Naive thymus-derived CD4-positive, alpha-beta T cell (primary cell): Measurements from ENCODE around the gene PARD6B. TPM values are rescaled to one million over a fixed set of nuclear protein-coding genes. Genes with fewer than 3 reads are reported as not detected.

Experiments used
- ATAC-seq: fragments of 150-1000 bp; cut with Tn5 transposase; 2 replicates; pipeline ENCODE4 v1.10.0; 2021; ENCODE audit warnings: mild to moderate bottlenecking, moderate library complexity
- CTCF ChIA-PET: fragments of 350-600 bp; sonication (Branson Sonifier 250); formaldehyde crosslinking; loops from one replicate; lab custom pipeline; 2021; ENCODE audit warnings: antibody characterized with exemption; lab: Charles Lee
- POLR2A ChIA-PET: fragments of 350-600 bp; sonication (Branson Sonifier 250); formaldehyde crosslinking; loops from one replicate; lab custom pipeline; 2021; ENCODE audit warnings: antibody characterized with exemption, inconsistent platforms; lab: Charles Lee
- DNase-seq, 9 donors: peaks; one replicate each; pipeline versions ENCODE4 v3.0.0 to v3.0.0-alpha.2; 2020 to 2022; ENCODE audit warnings: mixed read lengths in 1 of 9
- H3K27ac ChIP-seq: one replicate; pipeline ENCODE4 v1.7.0; 2013; ENCODE audit warnings: mild to moderate bottlenecking, low read depth, low read length, moderate library complexity
- H3K27me3 ChIP-seq, 2 donors: one replicate each; pipeline ENCODE4 v1.7.0; 2013; ENCODE audit warnings: low read length in 2 of 2, mild to moderate bottlenecking in 2 of 2, moderate library complexity in 2 of 2; ENCODE audit not compliant: control insufficient read depth in 2 of 2, insufficient read depth in 2 of 2
- H3K36me3 ChIP-seq, 3 experiments: 1 replicate in 2 of 3; 2 replicates in 1 of 3; pipeline ENCODE4 v1.7.0; 2013; ENCODE audit warnings: low read length in 3 of 3, mild to moderate bottlenecking in 3 of 3, moderate library complexity in 1 of 3; ENCODE audit not compliant: insufficient read depth in 3 of 3, control insufficient read depth in 2 of 3
- H3K4me1 ChIP-seq, 2 donors: one replicate each; pipeline ENCODE4 v1.7.0; 2013; ENCODE audit warnings: low read length in 2 of 2, mild to moderate bottlenecking in 2 of 2, moderate library complexity in 1 of 2; ENCODE audit not compliant: control insufficient read depth in 2 of 2, insufficient read depth in 2 of 2
- H3K4me3 ChIP-seq: 2 replicates; pipeline ENCODE4 v1.7.0; 2013; ENCODE audit warnings: mild to moderate bottlenecking, low read length
- H3K9me3 ChIP-seq, 3 experiments: 1 replicate in 2 of 3; 2 replicates in 1 of 3; pipeline ENCODE4 v1.7.0; 2013; ENCODE audit warnings: low read length in 3 of 3; ENCODE audit not compliant: control insufficient read depth in 2 of 3
- H3K27ac Mint-ChIP-seq, 9 donors: one replicate each; pipeline ENCODE4 v1.8.0; 2020 to 2022; ENCODE audit warnings: mixed read lengths in 9 of 9, mild to moderate bottlenecking in 8 of 9, moderate library complexity in 5 of 9, inconsistent platforms in 2 of 9
- H3K27me3 Mint-ChIP-seq, 5 donors: one replicate each; pipeline ENCODE4 v1.8.0; 2021 to 2022; ENCODE audit warnings: mixed read lengths in 5 of 5, mild to moderate bottlenecking in 1 of 5
- H3K36me3 Mint-ChIP-seq, 5 donors: one replicate each; pipeline ENCODE4 v1.8.0; 2020 to 2022; ENCODE audit warnings: mixed read lengths in 5 of 5, mild to moderate bottlenecking in 3 of 5, inconsistent platforms in 1 of 5
- H3K4me1 Mint-ChIP-seq, 7 donors: one replicate each; pipeline ENCODE4 v1.8.0; 2020 to 2022; ENCODE audit warnings: mixed read lengths in 7 of 7, mild to moderate bottlenecking in 3 of 7, inconsistent platforms in 1 of 7
- H3K4me3 Mint-ChIP-seq, 10 donors: one replicate each; pipeline ENCODE4 v1.8.0; 2020 to 2022; ENCODE audit warnings: mild to moderate bottlenecking in 10 of 10, mixed read lengths in 10 of 10, moderate library complexity in 6 of 10, inconsistent platforms in 2 of 10
- H3K9me3 Mint-ChIP-seq, 11 donors: one replicate each; pipeline ENCODE4 v1.8.0; 2020 to 2022; ENCODE audit warnings: mixed read lengths in 11 of 11, mild to moderate bottlenecking in 4 of 11, inconsistent platforms in 1 of 11, moderate library complexity in 1 of 11
- intact Hi-C, 2 donors: fragments of 100-400 bp; cut with micrococcal nuclease; formaldehyde crosslinking; loops; one replicate each; pipeline ENCODE4 v1.15.1; 2023
- polyA plus RNA-seq, 2 donors: library from polyadenylated mRNA; unstranded; fragments of 300-500 nt; fragmentation: Illumina TruSeq; gene quantifications; one replicate each; pipeline ENCODE4 v1.2.3, GENCODE V29; 2021
- total RNA-seq, 6 experiments: library from RNA in 5 of 6; stranded (reverse) in 5 of 6; gene quantifications; 1 replicate in 5 of 6; 2 replicates in 1 of 6; pipeline ENCODE4 v1.2.3 and lab custom pipeline; 2021 to 2026

Gene PARD6B
- total and polyA plus RNA-seq, 7 experiments from 2014 or later = 0.60 to 10.8 (median 5.5) TPM

DNA sequence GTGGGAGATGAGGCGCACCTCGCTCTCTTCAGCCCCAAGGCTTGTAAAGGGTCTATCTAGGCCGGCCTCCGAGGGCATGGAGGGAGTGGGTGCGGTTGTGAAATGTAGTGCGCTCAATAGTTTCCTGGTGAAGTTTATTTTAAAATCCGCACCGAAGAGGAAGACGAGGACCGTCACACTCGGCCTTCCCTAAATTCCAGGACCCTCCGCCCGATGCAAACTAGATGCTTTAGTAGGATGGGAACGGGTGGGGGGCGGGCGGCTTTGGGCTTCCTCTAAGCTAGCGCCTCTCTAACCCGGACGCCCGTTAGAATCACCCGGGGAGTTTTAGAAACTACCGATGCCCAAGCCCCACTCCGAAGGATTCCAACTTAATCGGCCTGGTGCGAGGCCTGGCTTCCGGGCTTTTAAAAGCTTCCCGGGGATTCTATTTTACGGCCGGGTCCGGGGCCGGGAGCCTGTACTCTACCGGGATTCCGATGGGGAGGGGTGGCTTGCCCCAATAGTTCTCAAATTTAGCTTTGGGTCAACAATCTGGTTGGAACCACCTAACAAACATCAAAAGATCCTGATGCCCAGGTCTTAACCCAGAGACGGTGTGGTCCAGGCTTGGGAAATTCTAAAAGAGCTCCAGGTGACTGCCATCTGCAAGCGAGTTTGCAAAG, 62.9 kb downstream of the PARD6B start:
- Mint-ChIP-seq H3K27me3 (no peaks in the 10 kb centered on the region), H3K4me3 (peak overlapping the region; percentile 66 to 84 (median 76)), H3K9me3 (no peaks in the 10 kb centered on the region), H3K4me1 (peaks cover 6 to 42% (median 27%) of the 10 kb centered on the region in 7 donors), H3K27ac (peak overlapping the region in 6 of 9 donors; percentile 58 to 88 (median 73)), H3K36me3 (peaks cover 0 to 3% (median 0%) of the 10 kb centered on the region in 5 donors)
- no peaks in the 10 kb centered on the region for H3K9me3 ChIP-seq
- H3K36me3 ChIP-seq = peaks cover 0 to 4% (median 0%) of the 10 kb centered on the region in 3 experiments
- H3K4me1 ChIP-seq = peaks cover 11 to 18% of the 10 kb centered on the region in 2 donors
- ChIA-PET POLR2A (interaction anchor here (0.6 to 3.4 kb wide), 23 partner anchors 9 to 186 kb away, joined by 3 to 79 read pairs (median 5); partner anchors contain the start of genes ADNP, DPM1 and MOCS3), CTCF (interaction anchor here (0.5 to 9.0 kb wide), 24 partner anchors 8 to 512 kb away, joined by 3 to 147 read pairs (median 4); partner anchors contain the start of genes ADNP, DPM1 and MOCS3)
- peak overlapping the region; percentile 58 for H3K4me3 ChIP-seq
- peak overlapping the region; percentile 58 for H3K27ac ChIP-seq
- no peaks in the 10 kb centered on the region for H3K27me3 ChIP-seq
- DNase-seq (no peak), ATAC-seq (peak; percentile 5)
- intact Hi-C loops = loop anchor here (1.0 to 10.0 kb wide), 12 partner anchors 20 to 602 kb away; partner anchors contain the start of genes PARD6B (in 2 of the 2), CEBPB (in 1 of the 2), DPM1 (in 1 of the 2) and MOCS3 (in 1 of the 2)

DNA sequence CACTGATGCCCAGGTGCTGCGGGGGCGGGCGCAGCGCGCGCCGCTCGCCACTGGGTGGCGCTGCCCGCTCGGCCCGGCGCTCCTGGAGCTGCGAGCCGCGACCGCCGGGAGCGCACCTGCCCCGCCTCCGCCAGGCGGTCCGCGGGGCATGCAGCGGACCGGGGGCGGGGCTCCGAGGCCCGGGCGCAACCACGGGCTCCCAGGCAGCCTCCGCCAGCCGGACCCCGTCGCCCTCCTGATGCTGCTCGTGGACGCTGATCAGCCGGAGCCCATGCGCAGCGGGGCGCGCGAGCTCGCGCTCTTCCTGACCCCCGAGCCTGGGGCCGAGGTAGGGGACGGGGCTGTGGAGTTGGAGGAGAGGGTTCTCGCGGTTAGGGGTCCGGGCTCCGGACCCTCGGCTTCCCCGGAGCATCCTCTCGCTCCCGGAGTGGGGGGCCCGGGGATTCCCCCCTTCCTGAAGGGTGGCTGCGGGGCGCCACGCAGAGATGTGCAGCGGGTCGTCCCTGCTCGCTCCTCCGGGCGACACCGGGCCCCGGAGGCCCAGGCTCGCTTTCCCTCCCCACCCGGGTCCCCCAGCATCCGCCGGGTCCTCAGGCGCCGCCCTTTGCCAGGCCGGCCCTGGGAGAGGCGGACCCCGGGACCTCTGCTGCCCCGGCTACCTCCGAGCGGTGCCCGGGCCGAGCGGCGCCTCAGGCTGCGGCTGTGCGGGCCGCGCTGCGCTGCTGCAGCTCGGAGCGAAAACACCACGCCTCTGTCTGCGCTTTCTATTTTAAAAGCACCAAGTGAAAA, 63.7 kb downstream of the PARD6B start, which contains the start of gene BCAS4:
Gene BCAS4, plus strand, starts transcription at position 216 of the 789 bp plus-strand sequence. Its CDS starts 23 bp downstream, at position 239.
- intact Hi-C loops = loop anchor here (1.0 to 10.0 kb wide), 13 partner anchors 9 to 603 kb away; partner anchors contain the start of genes DPM1 (in 2 of the 2), MOCS3 (in 2 of the 2), PARD6B (in 2 of the 2) and CEBPB (in 1 of the 2)
- Mint-ChIP-seq H3K4me3 (peak within 1 kb of the TSS; percentile 84 to 95 (median 90)), H3K27ac (peak within 1 kb of the TSS; percentile 70 to 92 (median 86)), H3K36me3 (peaks cover 0 to 6% (median 0%) of the 10 kb centered on the region in 5 donors), H3K9me3 (no peaks in the 10 kb centered on the region), H3K27me3 (no peaks in the 10 kb centered on the region), H3K4me1 (peaks cover 8 to 44% (median 28%) of the 10 kb centered on the region in 7 donors)
- Histone ChIP-seq H3K9me3 (no peaks in the 10 kb centered on the region), H3K4me1 (peaks cover 11 to 17% of the 10 kb centered on the region in 2 donors), H3K4me3 (peak within 1 kb of the TSS; percentile 94), H3K27me3 (no peaks in the 10 kb centered on the region), H3K27ac (peak within 1 kb of the TSS; percentile 91), H3K36me3 (peaks cover 0 to 4% (median 0%) of the 10 kb centered on the region in 3 experiments)
- peak; percentile 97 for ATAC-seq
- POLR2A ChIA-PET = interaction anchor here (0.6 to 3.4 kb wide), 20 partner anchors 9 to 186 kb away, joined by 3 to 79 read pairs (median 5); partner anchors contain the start of genes ADNP, DPM1 and MOCS3
- peak; percentile 74 to 94 (median 89) for DNase-seq
- CTCF ChIA-PET = interaction anchor here (0.6 to 9.0 kb wide), 23 partner anchors 9 to 511 kb away, joined by 3 to 147 read pairs (median 4); partner anchors contain the start of genes ADNP, DPM1 and MOCS3

DNA sequence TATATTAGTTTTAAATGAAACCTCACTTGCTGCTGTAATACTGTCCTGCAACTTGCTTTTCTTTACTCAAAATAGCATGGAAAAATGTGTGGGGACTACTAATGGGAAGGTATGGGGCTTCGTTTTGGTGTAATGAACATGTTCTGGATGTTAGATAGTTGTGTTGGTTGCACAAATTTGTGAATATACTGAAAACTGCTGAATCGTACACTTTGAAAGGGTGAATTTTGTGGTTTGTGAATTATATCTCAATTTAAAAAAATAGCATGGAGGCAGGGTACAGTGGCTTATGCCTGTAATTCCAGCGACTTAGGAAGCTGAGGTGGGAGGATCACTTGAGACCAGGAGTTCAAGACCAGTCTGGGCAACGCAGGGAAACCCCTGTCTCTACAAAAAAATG, 65.8 kb downstream of the PARD6B start:
- ATAC-seq (no peak), DNase-seq (no peak)
- Histone ChIP-seq H3K36me3 (peaks cover 0 to 4% (median 0%) of the 10 kb centered on the region in 3 experiments), H3K4me3 (no peak overlapping the region), H3K27ac (no peak overlapping the region), H3K9me3 (no peaks in the 10 kb centered on the region), H3K4me1 (peaks cover 5 to 6% of the 10 kb centered on the region in 2 donors), H3K27me3 (no peaks in the 10 kb centered on the region)
- Mint-ChIP-seq H3K36me3 (peaks cover 0 to 7% (median 0%) of the 10 kb centered on the region in 5 donors), H3K4me1 (peaks cover 8 to 37% (median 26%) of the 10 kb centered on the region in 7 donors), H3K9me3 (no peaks in the 10 kb centered on the region), H3K27me3 (no peaks in the 10 kb centered on the region), H3K27ac (peak overlapping the region in 2 of 9 donors; percentile 6 to 30), H3K4me3 (peak overlapping the region in 7 of 10 donors; percentile 7 to 84 (median 27))
- intact Hi-C loops = loop anchor here in 1 of 2 donors (10.0 kb wide), 1 partner anchor 48 kb away; no protein-coding TSS in a partner anchor
- ChIA-PET POLR2A (interaction anchor here (1.2 to 1.6 kb wide), 2 partner anchors 21 to 133 kb away, joined by 5 to 6 read pairs; no protein-coding TSS in a partner anchor), CTCF (no interaction called here)

DNA sequence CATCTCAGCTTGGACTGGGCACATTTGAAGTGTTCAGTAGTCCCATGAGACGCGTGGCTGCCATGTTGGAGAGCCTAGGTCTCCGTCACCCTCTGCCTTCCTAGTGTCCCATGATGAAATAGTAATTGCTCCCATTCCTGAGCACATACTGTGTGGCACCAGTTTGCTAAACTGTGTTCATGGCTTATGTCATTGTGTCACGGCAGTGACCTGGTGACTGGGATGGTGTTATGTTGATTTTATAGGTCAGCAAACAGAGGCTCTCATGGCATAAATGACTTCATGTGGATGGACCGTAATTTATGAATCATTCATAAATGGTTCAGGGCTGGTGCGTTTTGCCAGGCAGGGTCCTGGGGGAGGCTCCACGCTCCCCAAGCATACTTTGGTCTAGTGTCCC, 67.3 kb downstream of the PARD6B start:
- no peaks in the 10 kb centered on the region for H3K9me3 ChIP-seq
- Mint-ChIP-seq H3K36me3 (peaks cover 0 to 7% (median 0%) of the 10 kb centered on the region in 5 donors), H3K4me3 (no peak overlapping the region), H3K4me1 (peaks cover 8 to 33% (median 26%) of the 10 kb centered on the region in 7 donors), H3K27me3 (no peaks in the 10 kb centered on the region), H3K9me3 (no peaks in the 10 kb centered on the region), H3K27ac (peak overlapping the region in 2 of 9 donors; percentile 11 to 14)
- peaks cover 5 to 6% of the 10 kb centered on the region in 2 donors for H3K4me1 ChIP-seq
- intact Hi-C loops = loop anchor here in 1 of 2 donors (10.0 kb wide), 1 partner anchor 46 kb away; no protein-coding TSS in a partner anchor
- no peak for DNase-seq
- H3K27me3 ChIP-seq = no peaks in the 10 kb centered on the region
- ChIA-PET POLR2A (interaction anchor here (0.8 to 1.0 kb wide), 3 partner anchors 12 to 133 kb away, joined by 3 to 4 read pairs (median 3); partner anchors contain the start of gene ADNP), CTCF (no interaction called here)
- H3K27ac ChIP-seq = no peak overlapping the region
- peaks cover 0 to 4% (median 0%) of the 10 kb centered on the region in 3 experiments for H3K36me3 ChIP-seq
- H3K4me3 ChIP-seq = no peak overlapping the region
- no peak for ATAC-seq

DNA sequence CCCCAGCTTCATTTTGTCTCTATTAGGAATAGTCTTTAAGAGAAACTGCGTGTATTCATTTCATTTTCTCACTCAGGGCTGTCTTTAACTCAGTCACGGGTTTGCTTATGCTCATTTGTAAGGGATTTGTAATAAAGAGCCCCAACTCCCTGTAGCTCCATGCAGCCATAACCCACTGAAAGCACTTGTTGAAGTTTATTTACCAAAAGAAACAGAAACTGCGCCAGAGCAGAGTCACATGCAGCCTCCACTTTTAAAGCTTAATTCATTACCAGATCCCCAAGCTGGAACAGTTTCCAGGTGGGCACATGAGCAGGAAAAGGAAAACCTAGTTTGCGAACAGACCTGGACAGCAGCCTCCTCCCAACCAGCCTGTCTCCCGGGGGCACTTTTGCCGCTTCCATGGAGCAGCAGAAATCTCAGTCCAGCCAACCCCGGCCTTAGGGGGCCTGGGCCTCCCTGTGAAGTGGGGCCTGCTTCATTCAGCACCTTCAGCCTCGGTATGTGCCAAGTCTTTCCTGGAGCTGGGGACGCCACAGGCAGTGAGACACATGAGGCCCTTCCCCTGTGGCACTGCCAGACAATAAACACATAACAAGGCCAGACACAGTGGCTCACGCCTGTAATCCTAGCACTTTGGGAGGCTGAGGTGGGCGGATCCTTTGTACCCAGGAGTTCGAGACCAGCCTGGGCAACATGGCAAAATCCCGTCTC, 68.0 kb downstream of the PARD6B start:
- Mint-ChIP-seq H3K27me3 (no peaks in the 10 kb centered on the region), H3K36me3 (peaks cover 0 to 7% (median 0%) of the 10 kb centered on the region in 5 donors), H3K27ac (peak overlapping the region in 5 of 9 donors; percentile 11 to 67 (median 46)), H3K4me3 (no peak overlapping the region), H3K9me3 (no peaks in the 10 kb centered on the region), H3K4me1 (peaks cover 8 to 37% (median 27%) of the 10 kb centered on the region in 7 donors)
- H3K27ac ChIP-seq = no peak overlapping the region
- ChIA-PET POLR2A (interaction anchor here (0.8 to 1.2 kb wide), 5 partner anchors 11 to 159 kb away, joined by 3 to 4 read pairs (median 3); partner anchors contain the start of genes ADNP and DPM1), CTCF (interaction anchor here (0.9 kb wide), 1 partner anchor 50 kb away, joined by 3 read pairs; no protein-coding TSS in a partner anchor)
- no peaks in the 10 kb centered on the region for H3K27me3 ChIP-seq
- no peaks in the 10 kb centered on the region for H3K9me3 ChIP-seq
- no peak overlapping the region for H3K4me3 ChIP-seq
- intact Hi-C loops = loop anchor here in 1 of 2 donors (10.0 kb wide), 1 partner anchor 45 kb away; no protein-coding TSS in a partner anchor
- ATAC-seq (no peak), DNase-seq (no peak)
- H3K4me1 ChIP-seq = peaks cover 3 to 7% of the 10 kb centered on the region in 2 donors
- H3K36me3 ChIP-seq = peaks cover 0 to 4% (median 0%) of the 10 kb centered on the region in 3 experiments
